Heart left ventricle (tissue), 13 donors: Measurements from ENCODE around the gene SUGP2.

Source experiments
- POLR2A ChIP-seq, 2 donors: fragments of 450-650 bp; IDR thresholded peaks; one replicate each; pipeline ENCODE4 v1.6.1; 2017; ENCODE audit warnings: antibody characterized with exemption in 2 of 2, mild to moderate bottlenecking in 2 of 2, moderate library complexity in 2 of 2
- TF ChIP-seq, protein P1 (sequence below), 12 donors: fragments of 200-600 bp; sonication (generic) in 4 of 12; IDR thresholded peaks; one replicate each; pipeline versions ENCODE4 v1.5.0 to v1.8.0; 2018 to 2022; ENCODE audit warnings: antibody characterized with exemption in 12 of 12, mild to moderate bottlenecking in 5 of 12
- donor health status: ischemic (EF 13 %, LVEDD 7.1; RV severe dilation, severe dysfunction).
- donor health status: DM: no; HTN: yes; CAD: no.
- donor health status: DM: no; HTN: no; CAD: no.
- donor health status: ischemic (EF 25% LVEDD 6.9; RV normal size, moderate dysfunction).
- donor health status: ischemic (EF 25% LVEDD 5.7; RV mildly dilated, moderate dysfunction).
- donor health status: ischemic (EF 35%, LVEDD 5.7; RV mildly dilated, moderate dysfunction).
- donor health status: nonischemic (EF 11% LVEDD 7.7; RV severe dilation, severe dysfunction).
- donor health status: DM: yes; HTN: yes; CAD: no.
- donor health status: PGD.
- donor health status: ischemic (EF 29% LVEDD 5.4; RV normal size, mild dysfunction).
- donor health status: nonischemic (EF 23%, LVEDD 6.1; RV moderate dilation, normal function).

DNA sequence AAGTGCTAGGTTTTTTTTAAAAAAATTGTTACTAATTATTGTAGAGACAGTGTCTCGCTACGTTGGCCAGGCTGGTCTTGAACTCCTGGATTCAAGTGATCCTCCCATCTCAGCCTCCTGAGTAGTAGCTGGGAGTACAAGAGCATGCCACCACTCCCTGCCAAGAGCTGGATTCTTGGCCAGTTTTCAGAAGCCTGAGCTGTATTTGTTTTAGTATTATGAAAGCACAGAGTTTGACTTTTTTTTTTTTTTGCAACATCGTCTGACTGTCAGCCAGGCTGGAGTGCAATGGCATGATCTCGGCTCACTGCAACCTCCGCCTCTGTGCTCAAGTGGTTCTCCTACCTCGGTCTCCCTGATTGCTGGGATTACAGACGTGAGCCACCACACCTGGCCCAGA lies 7.1 kb upstream of the SUGP2 start:
- TF ChIP-seq, protein P1, sequence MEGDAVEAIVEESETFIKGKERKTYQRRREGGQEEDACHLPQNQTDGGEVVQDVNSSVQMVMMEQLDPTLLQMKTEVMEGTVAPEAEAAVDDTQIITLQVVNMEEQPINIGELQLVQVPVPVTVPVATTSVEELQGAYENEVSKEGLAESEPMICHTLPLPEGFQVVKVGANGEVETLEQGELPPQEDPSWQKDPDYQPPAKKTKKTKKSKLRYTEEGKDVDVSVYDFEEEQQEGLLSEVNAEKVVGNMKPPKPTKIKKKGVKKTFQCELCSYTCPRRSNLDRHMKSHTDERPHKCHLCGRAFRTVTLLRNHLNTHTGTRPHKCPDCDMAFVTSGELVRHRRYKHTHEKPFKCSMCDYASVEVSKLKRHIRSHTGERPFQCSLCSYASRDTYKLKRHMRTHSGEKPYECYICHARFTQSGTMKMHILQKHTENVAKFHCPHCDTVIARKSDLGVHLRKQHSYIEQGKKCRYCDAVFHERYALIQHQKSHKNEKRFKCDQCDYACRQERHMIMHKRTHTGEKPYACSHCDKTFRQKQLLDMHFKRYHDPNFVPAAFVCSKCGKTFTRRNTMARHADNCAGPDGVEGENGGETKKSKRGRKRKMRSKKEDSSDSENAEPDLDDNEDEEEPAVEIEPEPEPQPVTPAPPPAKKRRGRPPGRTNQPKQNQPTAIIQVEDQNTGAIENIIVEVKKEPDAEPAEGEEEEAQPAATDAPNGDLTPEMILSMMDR (IDR thresholded peaks at IDR 0.05): no peak
- TF ChIP-seq POLR2A (IDR thresholded peaks at IDR 0.05): no peak
